ENCODE measurements around the gene UXT. TPM values are rescaled to one million over a fixed set of nuclear protein-coding genes. Genes with fewer than 3 reads are reported as not detected.
A peak's percentile ranks its signal among the peaks of the same experiment; 100 is the strongest.

Gene UXT
- total and polyA plus RNA-seq, 9 of the 15 experiments (the other 6 are each of a cell fraction or from before 2014, with no cell fraction given): 141 to 300 (median 204) TPM

DNA sequence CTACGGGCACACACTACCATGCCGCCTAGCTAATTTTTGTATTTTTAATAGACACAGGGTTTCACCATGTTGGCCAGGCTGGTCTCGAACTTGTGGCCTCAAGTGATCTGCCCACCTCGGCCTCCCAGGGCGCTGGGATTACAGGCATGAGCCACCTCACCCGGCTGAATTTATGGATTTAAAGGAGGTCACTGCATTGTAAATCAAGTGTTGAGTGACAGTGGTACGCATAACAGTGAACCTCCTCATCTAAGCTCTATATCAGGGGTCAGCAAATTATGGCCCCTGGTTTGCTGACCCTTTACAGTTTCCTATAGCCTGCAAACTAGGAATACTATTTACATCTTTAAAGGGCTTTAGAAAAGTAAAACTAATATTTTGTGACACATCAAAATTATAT is 2.6 kb upstream of the UXT start (continued):
- TF ChIP-seq, protein P1, sequence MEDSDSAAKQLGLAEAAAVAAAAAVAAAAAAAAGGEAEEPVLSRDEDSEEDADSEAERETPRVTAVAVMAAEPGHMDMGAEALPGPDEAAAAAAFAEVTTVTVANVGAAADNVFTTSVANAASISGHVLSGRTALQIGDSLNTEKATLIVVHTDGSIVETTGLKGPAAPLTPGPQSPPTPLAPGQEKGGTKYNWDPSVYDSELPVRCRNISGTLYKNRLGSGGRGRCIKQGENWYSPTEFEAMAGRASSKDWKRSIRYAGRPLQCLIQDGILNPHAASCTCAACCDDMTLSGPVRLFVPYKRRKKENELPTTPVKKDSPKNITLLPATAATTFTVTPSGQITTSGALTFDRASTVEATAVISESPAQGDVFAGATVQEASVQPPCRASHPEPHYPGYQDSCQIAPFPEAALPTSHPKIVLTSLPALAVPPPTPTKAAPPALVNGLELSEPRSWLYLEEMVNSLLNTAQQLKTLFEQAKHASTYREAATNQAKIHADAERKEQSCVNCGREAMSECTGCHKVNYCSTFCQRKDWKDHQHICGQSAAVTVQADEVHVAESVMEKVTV (CRISPR knock-in tag; IDR thresholded peaks at IDR 0.05): no peak
- TF ChIP-seq ZNF184 (CRISPR knock-in tag; IDR thresholded peaks at IDR 0.05): no peak
- TF ChIP-seq CEBPB (tag; IDR thresholded peaks at IDR 0.05): no peak
- TF ChIP-seq, protein P2, sequence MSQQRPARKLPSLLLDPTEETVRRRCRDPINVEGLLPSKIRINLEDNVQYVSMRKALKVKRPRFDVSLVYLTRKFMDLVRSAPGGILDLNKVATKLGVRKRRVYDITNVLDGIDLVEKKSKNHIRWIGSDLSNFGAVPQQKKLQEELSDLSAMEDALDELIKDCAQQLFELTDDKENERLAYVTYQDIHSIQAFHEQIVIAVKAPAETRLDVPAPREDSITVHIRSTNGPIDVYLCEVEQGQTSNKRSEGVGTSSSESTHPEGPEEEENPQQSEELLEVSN (IDR thresholded peaks at IDR 0.05; ENCODE audit: borderline replicate concordance in 1 of 2, extremely low read depth in 1 of 2, insufficient read depth in 1 of 2, insufficient read length in 1 of 2, low read depth in 1 of 2, low read length in 1 of 2, poor library complexity in 1 of 2, severe bottlenecking in 1 of 2): no peak
- no peak for TF ChIP-seq XRCC5 (IDR thresholded peaks at IDR 0.05; ENCODE audit: low read depth, low read length)
- TF ChIP-seq MEIS2 (IDR thresholded peaks at IDR 0.05; ENCODE audit: partially characterized antibody): peak; percentile 51

DNA sequence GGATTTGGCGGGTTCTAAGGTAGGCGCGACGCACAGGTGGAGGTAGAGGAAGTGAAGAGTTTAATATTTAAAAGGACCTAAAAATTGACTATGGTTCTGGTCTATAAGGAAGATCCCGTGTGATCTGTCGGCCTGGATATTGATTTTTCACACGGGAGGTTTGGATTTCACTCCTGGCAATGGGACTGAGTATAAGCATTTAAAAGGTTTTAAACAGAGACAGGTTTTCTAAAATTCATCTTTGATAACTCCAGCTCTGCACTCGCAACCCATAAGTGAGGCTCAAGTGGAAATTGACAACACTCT is 394 bp upstream of the UXT start:
- Histone ChIP-seq H3K27ac (ENCODE audit: extremely low read depth, low read depth, low read length) (peak overlapping the region; percentile 97), H3K9ac (ENCODE audit: insufficient read depth in 1 of 2, low read depth in 2 of 2, low read length in 2 of 2) (peak overlapping the region in 1 of 2 experiments; percentile 95; a peak in 2 of 4 replicates), H3K4me1 (replicated peaks in 1 of 2; ENCODE audit: control insufficient read depth in 2 of 2, insufficient read depth in 2 of 2, low read length in 2 of 2) (peaks cover 15 to 53% of the 10 kb centered on the region in 2 experiments), H3K9me3 (replicated peaks; ENCODE audit: control insufficient read depth, insufficient read depth, low read depth, low read length) (no peaks in the 10 kb centered on the region), H3K36me3 (ENCODE audit: control insufficient read depth, insufficient read depth, low read length) (peaks cover 39% of the 10 kb centered on the region), H3K9me1 (ENCODE audit: control insufficient read depth, insufficient read depth, low read length) (peaks cover 3% of the 10 kb centered on the region), H2AFZ (ENCODE audit: low read depth, low read length) (peak overlapping the region; percentile 28), H4K20me1 (replicated peaks; ENCODE audit: control insufficient read depth, insufficient read depth, low read length) (no peaks in the 10 kb centered on the region), H3K4me2 (ENCODE audit: insufficient read depth, low read length) (peak overlapping the region; percentile 81), H3K4me3 (peak overlapping the region; percentile 55; the same call in 1 of the 2 replicates), H3K27me3 (ENCODE audit: control insufficient read depth in 2 of 2, insufficient read depth in 2 of 2, low read length in 2 of 2) (no peaks in the 10 kb centered on the region), H3K79me2 (ENCODE audit: control insufficient read depth, insufficient read depth, low read length) (peaks cover 29% of the 10 kb centered on the region)
- ATAC-seq (no peak), DNase-seq (ENCODE audit: extremely low read depth in 1 of 4, low spot score in 3 of 4) (no peak), FAIRE-seq (no peak)
- WGBS (ENCODE audit: insufficient coverage, low coverage, missing lambda C conversion rate): 32% methylated on average over 6 of the region's 8 CpGs
- BruUV-seq (replicated peaks): TSS peak; percentile 91
- ChIA-PET CTCF (ENCODE audit: low intra/inter-chr PET ratio) (no interaction called here), POLR2A (no interaction called here)
- in situ Hi-C loops (cut with MboI): no loop called here
- intact Hi-C loops (cut with micrococcal nuclease): loop anchor here (2.0 kb wide), 1 partner anchor 23 kb away; no protein-coding TSS in a partner anchor
- TF ChIP-seq, protein P3, sequence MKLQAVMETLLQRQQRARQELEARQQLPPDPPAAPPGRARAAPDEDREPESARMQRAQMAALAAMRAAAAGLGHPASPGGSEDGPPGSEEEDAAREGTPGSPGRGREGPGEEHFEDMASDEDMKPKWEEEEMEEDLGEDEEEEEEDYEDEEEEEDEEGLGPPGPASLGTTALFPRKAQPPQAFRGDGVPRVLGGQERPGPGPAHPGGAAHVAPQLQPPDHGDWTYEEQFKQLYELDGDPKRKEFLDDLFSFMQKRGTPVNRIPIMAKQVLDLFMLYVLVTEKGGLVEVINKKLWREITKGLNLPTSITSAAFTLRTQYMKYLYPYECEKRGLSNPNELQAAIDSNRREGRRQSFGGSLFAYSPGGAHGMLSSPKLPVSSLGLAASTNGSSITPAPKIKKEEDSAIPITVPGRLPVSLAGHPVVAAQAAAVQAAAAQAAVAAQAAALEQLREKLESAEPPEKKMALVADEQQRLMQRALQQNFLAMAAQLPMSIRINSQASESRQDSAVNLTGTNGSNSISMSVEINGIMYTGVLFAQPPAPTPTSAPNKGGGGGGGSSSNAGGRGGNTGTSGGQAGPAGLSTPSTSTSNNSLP (IDR thresholded peaks at IDR 0.05; ENCODE audit: borderline replicate concordance, low read depth, low read length): 0 out of 2 replicates have a peak, but pooled peaks have one; percentile 1
- 0 out of 4 replicates have a peak, but pooled peaks of 1 of the 2 experiments have one; percentile 28 for TF ChIP-seq ARNT (IDR thresholded peaks at IDR 0.05)
- no peak for TF ChIP-seq TOE1 (IDR thresholded peaks at IDR 0.05; ENCODE audit: borderline replicate concordance)
- no peak for TF ChIP-seq TOE1 (CRISPR knock-in tag; IDR thresholded peaks at IDR 0.05; ENCODE audit: borderline replicate concordance, low read depth)
- no peak for TF ChIP-seq ZBTB1 (CRISPR knock-in tag; IDR thresholded peaks at IDR 0.05; ENCODE audit: borderline replicate concordance, low read depth)
- TF ChIP-seq CBX3 (IDR thresholded peaks at IDR 0.05; ENCODE audit: borderline replicate concordance in 1 of 2, low read length in 2 of 2): peak in 1 of 2 experiments; percentile 89; a peak in 2 of 3 replicates
- peak; percentile 100 for TF ChIP-seq L3MBTL2 (IDR thresholded peaks at IDR 0.05)
- TF ChIP-seq, protein P4, sequence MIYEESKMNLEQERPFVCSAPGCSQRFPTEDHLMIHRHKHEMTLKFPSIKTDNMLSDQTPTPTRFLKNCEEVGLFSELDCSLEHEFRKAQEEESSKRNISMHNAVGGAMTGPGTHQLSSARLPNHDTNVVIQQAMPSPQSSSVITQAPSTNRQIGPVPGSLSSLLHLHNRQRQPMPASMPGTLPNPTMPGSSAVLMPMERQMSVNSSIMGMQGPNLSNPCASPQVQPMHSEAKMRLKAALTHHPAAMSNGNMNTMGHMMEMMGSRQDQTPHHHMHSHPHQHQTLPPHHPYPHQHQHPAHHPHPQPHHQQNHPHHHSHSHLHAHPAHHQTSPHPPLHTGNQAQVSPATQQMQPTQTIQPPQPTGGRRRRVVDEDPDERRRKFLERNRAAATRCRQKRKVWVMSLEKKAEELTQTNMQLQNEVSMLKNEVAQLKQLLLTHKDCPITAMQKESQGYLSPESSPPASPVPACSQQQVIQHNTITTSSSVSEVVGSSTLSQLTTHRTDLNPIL (CRISPR knock-in tag; IDR thresholded peaks at IDR 0.05): no peak
- no peak for TF ChIP-seq TRIM28 (IDR thresholded peaks at IDR 0.05)
